Urinary bladder (tissue), 2 donors: Measurements from ENCODE around the gene NIM1K. TPM values are rescaled to one million over a fixed set of nuclear protein-coding genes. Genes with fewer than 3 reads are reported as not detected.

Experiments used
- polyA plus RNA-seq: library from polyadenylated mRNA; stranded (reverse); fragments of 200-250 nt; gene quantifications from one replicate; pipeline ENCODE4 v1.2.3, GENCODE V29; 2013
- small RNA-seq: library from RNA; depleted of rRNA; stranded (forward); fragments of <200 nt; gene quantifications from one replicate; pipeline ENCODE3, GENCODE V24; 2014
- total RNA-seq: library from RNA; depleted of rRNA; stranded (reverse); fragments of >200 nt; gene quantifications from one replicate; pipeline ENCODE4 v1.2.3, GENCODE V29; 2014
- donor health status: healthy.

NIM1K gene
- total and polyA plus RNA-seq, 2 donors = 0.53 to 1.3 TPM

Small RNAs within 50 kb of the gene (small RNA-seq; reads per million reads assigned to genes)
- gene AC106800.4 = not detected

Other genes with a start within 250 kb of the NIM1K start
- gene ANXA2R, start 151.9 kb upstream of the NIM1K start, total RNA-seq = 3.5 TPM
- gene ANXA2R, start 151.9 kb upstream of the NIM1K start, polyA plus RNA-seq = 2.9 TPM
- 69.7 TPM for gene ZNF131, start 71.3 kb upstream of the NIM1K start, total RNA-seq
- gene ZNF131, start 71.3 kb upstream of the NIM1K start, polyA plus RNA-seq = 22.9 TPM
- gene HMGCS1, start 121.2 kb downstream of the NIM1K start, total RNA-seq = 108 TPM
- 22.8 TPM for gene HMGCS1, start 121.2 kb downstream of the NIM1K start, polyA plus RNA-seq
- gene CCL28, start 220.2 kb downstream of the NIM1K start, total RNA-seq = 1.4 TPM
- gene CCL28, start 220.2 kb downstream of the NIM1K start, polyA plus RNA-seq = 0.68 TPM